ENCODE data around the gene EXOC6.

EXOC6 gene

GRCh38 chr10:93027508-93027907 is 179.2 kb downstream of the EXOC6 start:
- no peak for DNase-seq

GRCh38 chr10:93028883-93029282 is 180.6 kb downstream of the EXOC6 start:
- no peak for DNase-seq

GRCh38 chr10:93030409-93030808 is 182.1 kb downstream of the EXOC6 start:
- DNase-seq = no peak

- no peak for DNase-seq
Observed at GRCh38 chr10:93032105-93032808, 183.9 kb downstream of the EXOC6 start.

- DNase-seq = no peak
Observed at GRCh38 chr10:93032809-93033137, 184.5 kb downstream of the EXOC6 start.

- no peak for DNase-seq
Observed at GRCh38 chr10:93034426-93034825, 186.1 kb downstream of the EXOC6 start.

GRCh38 chr10:93039110-93039509 is 190.8 kb downstream of the EXOC6 start:
- no peak for DNase-seq

- DNase-seq = peak; percentile 17
Observed at GRCh38 chr10:93039721-93040120, 191.4 kb downstream of the EXOC6 start.

- DNase-seq = no peak
Observed at GRCh38 chr10:93054486-93054885, 206.2 kb downstream of the EXOC6 start.

GRCh38 chr10:93058139-93058538 is 209.8 kb downstream of the EXOC6 start:
- no peak for DNase-seq

GRCh38 chr10:93059975-93060886 is 211.9 kb downstream of the EXOC6 start, which contains the start of gene CYP26C1:
TSS of gene CYP26C1 (plus strand) at chr10:93060798. CDS start at chr10:93061264, 466 bp downstream.
- no peak for DNase-seq

GRCh38 chr10:93060887-93061593 is 212.7 kb downstream of the EXOC6 start:
- no peak for DNase-seq

GRCh38 chr10:93061594-93062513 is 213.5 kb downstream of the EXOC6 start:
- DNase-seq = no peak

GRCh38 chr10:93062514-93063143 is 214.3 kb downstream of the EXOC6 start:
- no peak for DNase-seq

GRCh38 chr10:93063144-93063976 is 215.0 kb downstream of the EXOC6 start:
- no peak for DNase-seq

GRCh38 chr10:93063977-93064660 is 215.8 kb downstream of the EXOC6 start:
- no peak for DNase-seq

GRCh38 chr10:93064874-93065660 is 216.7 kb downstream of the EXOC6 start:
- DNase-seq = no peak

GRCh38 chr10:93065675-93066543 is 217.6 kb downstream of the EXOC6 start:
- DNase-seq = no peak
